ENCODE data around the gene NFU1. TPM values are rescaled to one million over a fixed set of nuclear protein-coding genes. Genes with fewer than 3 reads are reported as not detected.
A peak's percentile ranks its signal among the peaks of the same experiment; 100 is the strongest.

The NFU1 gene
- total and polyA plus RNA-seq, 2 of the 13 experiments (the other 11 are each of a cell fraction or from before 2014, with no cell fraction given), result 39.1 to 84.0 TPM

DNA sequence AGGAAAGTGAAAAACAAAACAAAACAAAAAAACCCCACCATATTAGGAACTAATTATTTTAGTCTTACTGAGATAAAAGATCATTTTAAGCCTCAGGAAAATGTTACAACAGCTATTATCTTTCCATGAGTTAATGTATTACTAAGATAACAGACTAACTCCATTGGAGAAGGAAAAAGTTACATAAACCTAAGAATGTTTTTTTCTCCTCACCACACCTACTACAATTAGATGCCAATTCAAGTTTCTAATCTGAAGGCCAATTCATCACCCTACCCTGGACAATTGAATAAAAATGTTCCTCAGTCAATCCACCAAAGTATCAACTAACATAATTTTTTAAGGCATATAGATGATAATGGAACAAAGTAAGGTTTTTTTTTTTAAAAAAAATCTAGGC lies 40.0 kb downstream of the NFU1 start (continued):
- TF ChIP-seq, protein P1, sequence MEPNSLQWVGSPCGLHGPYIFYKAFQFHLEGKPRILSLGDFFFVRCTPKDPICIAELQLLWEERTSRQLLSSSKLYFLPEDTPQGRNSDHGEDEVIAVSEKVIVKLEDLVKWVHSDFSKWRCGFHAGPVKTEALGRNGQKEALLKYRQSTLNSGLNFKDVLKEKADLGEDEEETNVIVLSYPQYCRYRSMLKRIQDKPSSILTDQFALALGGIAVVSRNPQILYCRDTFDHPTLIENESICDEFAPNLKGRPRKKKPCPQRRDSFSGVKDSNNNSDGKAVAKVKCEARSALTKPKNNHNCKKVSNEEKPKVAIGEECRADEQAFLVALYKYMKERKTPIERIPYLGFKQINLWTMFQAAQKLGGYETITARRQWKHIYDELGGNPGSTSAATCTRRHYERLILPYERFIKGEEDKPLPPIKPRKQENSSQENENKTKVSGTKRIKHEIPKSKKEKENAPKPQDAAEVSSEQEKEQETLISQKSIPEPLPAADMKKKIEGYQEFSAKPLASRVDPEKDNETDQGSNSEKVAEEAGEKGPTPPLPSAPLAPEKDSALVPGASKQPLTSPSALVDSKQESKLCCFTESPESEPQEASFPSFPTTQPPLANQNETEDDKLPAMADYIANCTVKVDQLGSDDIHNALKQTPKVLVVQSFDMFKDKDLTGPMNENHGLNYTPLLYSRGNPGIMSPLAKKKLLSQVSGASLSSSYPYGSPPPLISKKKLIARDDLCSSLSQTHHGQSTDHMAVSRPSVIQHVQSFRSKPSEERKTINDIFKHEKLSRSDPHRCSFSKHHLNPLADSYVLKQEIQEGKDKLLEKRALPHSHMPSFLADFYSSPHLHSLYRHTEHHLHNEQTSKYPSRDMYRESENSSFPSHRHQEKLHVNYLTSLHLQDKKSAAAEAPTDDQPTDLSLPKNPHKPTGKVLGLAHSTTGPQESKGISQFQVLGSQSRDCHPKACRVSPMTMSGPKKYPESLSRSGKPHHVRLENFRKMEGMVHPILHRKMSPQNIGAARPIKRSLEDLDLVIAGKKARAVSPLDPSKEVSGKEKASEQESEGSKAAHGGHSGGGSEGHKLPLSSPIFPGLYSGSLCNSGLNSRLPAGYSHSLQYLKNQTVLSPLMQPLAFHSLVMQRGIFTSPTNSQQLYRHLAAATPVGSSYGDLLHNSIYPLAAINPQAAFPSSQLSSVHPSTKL (CRISPR knock-in tag; IDR thresholded peaks at IDR 0.05), result 0 out of 2 replicates have a peak, but pooled peaks have one; percentile 22
- TF ChIP-seq, protein P2, sequence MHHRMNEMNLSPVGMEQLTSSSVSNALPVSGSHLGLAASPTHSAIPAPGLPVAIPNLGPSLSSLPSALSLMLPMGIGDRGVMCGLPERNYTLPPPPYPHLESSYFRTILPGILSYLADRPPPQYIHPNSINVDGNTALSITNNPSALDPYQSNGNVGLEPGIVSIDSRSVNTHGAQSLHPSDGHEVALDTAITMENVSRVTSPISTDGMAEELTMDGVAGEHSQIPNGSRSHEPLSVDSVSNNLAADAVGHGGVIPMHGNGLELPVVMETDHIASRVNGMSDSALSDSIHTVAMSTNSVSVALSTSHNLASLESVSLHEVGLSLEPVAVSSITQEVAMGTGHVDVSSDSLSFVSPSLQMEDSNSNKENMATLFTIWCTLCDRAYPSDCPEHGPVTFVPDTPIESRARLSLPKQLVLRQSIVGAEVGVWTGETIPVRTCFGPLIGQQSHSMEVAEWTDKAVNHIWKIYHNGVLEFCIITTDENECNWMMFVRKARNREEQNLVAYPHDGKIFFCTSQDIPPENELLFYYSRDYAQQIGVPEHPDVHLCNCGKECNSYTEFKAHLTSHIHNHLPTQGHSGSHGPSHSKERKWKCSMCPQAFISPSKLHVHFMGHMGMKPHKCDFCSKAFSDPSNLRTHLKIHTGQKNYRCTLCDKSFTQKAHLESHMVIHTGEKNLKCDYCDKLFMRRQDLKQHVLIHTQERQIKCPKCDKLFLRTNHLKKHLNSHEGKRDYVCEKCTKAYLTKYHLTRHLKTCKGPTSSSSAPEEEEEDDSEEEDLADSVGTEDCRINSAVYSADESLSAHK (CRISPR knock-in tag; IDR thresholded peaks at IDR 0.05; ENCODE audit: borderline replicate concordance), result no peak
- TF ChIP-seq GATAD2A (CRISPR knock-in tag; IDR thresholded peaks at IDR 0.05) (0 out of 2 replicates have a peak, but pooled peaks have one; percentile 34), ZNF354B (CRISPR knock-in tag; IDR thresholded peaks at IDR 0.05) (no peak), ZNF775 (CRISPR knock-in tag; IDR thresholded peaks at IDR 0.05; ENCODE audit: borderline replicate concordance) (no peak), CEBPG (CRISPR knock-in tag; IDR thresholded peaks at IDR 0.05) (0 out of 2 replicates have a peak, but pooled peaks have one; percentile 20)
- TF ChIP-seq, protein P3, sequence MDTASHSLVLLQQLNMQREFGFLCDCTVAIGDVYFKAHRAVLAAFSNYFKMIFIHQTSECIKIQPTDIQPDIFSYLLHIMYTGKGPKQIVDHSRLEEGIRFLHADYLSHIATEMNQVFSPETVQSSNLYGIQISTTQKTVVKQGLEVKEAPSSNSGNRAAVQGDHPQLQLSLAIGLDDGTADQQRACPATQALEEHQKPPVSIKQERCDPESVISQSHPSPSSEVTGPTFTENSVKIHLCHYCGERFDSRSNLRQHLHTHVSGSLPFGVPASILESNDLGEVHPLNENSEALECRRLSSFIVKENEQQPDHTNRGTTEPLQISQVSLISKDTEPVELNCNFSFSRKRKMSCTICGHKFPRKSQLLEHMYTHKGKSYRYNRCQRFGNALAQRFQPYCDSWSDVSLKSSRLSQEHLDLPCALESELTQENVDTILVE (CRISPR knock-in tag; IDR thresholded peaks at IDR 0.05), result no peak
- TF ChIP-seq, protein P4, sequence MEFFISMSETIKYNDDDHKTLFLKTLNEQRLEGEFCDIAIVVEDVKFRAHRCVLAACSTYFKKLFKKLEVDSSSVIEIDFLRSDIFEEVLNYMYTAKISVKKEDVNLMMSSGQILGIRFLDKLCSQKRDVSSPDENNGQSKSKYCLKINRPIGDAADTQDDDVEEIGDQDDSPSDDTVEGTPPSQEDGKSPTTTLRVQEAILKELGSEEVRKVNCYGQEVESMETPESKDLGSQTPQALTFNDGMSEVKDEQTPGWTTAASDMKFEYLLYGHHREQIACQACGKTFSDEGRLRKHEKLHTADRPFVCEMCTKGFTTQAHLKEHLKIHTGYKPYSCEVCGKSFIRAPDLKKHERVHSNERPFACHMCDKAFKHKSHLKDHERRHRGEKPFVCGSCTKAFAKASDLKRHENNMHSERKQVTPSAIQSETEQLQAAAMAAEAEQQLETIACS (CRISPR knock-in tag; IDR thresholded peaks at IDR 0.05), result no peak
- TF ChIP-seq, protein P5, sequence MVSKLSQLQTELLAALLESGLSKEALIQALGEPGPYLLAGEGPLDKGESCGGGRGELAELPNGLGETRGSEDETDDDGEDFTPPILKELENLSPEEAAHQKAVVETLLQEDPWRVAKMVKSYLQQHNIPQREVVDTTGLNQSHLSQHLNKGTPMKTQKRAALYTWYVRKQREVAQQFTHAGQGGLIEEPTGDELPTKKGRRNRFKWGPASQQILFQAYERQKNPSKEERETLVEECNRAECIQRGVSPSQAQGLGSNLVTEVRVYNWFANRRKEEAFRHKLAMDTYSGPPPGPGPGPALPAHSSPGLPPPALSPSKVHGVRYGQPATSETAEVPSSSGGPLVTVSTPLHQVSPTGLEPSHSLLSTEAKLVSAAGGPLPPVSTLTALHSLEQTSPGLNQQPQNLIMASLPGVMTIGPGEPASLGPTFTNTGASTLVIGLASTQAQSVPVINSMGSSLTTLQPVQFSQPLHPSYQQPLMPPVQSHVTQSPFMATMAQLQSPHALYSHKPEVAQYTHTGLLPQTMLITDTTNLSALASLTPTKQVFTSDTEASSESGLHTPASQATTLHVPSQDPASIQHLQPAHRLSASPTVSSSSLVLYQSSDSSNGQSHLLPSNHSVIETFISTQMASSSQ (IDR thresholded peaks at IDR 0.05; ENCODE audit: low read depth), result peak; percentile 67
- TF ChIP-seq, protein P5 (CRISPR knock-in tag; IDR thresholded peaks at IDR 0.05; ENCODE audit: borderline replicate concordance), result peak; percentile 36; the same call in 1 of the 2 replicates

Data from HepG2 (cell line).